AG08395 (cell line): ENCODE measurements around the gene ZNF839.
"Not testable (repeated sequence)": the region's sequence is repeated elsewhere in the genome, so short reads cannot be mapped to it uniquely, and the experiment has no call there.

Source experiments
- DNase-seq: peaks from one replicate; pipeline ENCODE4 v3.0.0; 2012; ENCODE audit warnings: mixed read lengths, low spot score

ZNF839 gene

DNA sequence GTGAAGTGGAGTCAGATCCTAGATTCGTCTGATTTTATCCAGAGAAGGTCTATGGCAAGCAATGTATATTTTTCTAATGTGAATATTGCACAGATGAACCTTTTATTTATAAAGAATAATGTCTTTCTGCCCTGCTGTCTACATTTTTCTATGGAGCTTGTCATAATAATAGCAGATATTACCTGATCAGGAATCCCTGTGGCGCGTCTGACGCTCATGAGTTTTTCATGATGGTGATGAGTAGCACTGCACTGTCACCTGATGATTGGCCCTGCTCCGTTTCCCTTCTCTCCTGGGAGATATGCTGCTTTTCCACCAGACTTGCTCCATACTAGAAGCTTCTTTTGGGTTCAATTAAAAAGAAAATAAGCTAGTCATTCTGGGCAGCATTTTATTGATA is 22.7 kb downstream of the ZNF839 start:
- no peak for DNase-seq

DNA sequence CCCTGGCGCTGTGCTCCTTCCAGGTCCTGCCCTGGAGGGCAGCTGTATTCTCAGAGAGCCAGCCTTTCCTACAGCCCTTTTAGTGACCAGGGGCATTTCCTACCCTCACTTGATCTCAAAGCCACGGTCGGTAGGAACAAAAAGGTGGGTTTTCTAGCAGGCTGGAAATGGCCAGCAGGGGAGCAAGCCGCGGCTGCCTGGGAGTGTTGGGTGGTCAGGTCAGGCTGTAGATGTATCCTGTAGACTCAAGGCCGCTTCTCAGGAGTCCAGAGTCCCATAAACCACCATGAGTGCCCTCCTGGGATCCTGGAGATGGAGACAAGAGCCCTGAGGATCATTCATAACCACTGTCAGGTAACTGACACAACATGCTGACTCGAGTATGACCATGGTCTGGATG is 24.5 kb downstream of the ZNF839 start:
- no peak for DNase-seq

DNA sequence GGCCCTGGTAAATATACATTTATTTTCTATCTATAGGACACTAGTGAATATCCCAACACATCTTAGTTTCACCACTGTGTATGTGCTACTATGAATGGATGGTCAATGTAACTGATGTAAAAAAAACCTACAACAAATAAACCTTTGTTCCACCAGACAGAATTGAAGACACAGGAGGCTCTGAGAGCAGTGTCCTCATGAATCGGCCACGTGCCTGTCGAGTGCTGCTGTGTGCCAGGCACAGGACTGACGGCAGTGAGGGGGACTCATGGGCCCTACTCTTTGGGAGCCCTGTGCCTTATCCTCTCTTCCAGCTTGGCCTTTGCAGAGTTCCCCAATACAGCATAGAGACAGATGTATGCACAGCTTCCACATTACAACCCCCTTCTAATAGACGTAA is 24.9 kb downstream of the ZNF839 start:
- DNase-seq = no peak

DNA sequence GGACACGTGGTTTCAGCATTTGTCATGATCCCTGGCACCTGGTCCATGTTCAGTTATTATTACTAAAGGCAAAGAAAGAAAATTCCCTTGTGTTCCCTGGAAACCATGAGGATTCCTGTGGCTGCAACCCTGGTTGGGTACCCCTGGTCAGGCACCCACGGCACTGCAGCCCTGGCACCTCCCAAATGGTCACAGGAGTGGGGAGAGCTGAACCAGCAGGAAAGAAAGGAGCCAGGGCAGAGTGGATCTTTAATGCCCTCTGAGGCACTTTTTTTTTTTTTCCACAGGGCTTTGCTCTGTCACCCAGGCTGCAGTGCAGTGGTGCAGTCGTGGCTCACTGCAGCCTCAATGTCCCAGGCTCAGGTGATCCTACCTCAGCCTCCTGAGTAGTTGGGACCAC is 25.7 kb downstream of the ZNF839 start:
- DNase-seq = no peak

DNA sequence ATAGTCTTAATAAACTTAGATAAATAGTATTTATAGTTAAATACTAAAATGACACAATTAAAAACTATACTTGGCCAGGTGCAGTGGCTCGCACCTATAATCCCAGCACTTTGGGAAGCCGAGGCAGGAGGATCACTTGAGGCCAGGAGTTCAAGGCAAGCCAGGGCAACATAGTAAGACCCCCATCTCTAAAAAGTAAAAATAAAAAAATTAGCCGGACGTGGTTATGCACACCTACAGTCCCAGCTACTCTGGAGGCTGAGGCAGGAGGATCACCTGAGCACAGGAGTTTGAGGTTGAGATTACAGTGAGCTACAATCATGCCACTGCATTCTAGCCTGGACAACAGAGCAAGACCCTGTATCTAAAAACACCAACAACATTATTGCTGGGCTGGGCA is 27.1 kb downstream of the ZNF839 start:
- DNase-seq = no peak

DNA sequence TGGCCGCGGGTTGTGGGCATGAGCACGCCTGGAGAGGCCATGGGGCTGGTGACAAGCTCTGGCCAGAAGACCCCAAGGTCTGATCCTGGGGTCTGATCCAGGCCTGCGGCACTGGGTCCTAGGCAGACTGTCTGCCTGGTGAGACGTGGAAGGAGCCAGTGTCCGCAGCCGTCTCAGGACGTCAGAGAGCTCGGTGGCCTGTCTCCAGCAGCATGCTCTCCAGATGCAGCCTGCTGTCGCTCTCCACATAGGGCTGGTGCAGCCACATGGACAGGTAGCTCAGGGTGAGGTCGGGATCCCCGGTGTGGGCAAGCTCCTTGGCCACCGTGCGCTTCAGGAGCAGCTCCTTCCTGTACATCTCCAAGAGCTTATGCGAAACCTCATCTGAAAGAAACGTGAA is 28.8 kb downstream of the ZNF839 start:
- DNase-seq = no peak

DNA sequence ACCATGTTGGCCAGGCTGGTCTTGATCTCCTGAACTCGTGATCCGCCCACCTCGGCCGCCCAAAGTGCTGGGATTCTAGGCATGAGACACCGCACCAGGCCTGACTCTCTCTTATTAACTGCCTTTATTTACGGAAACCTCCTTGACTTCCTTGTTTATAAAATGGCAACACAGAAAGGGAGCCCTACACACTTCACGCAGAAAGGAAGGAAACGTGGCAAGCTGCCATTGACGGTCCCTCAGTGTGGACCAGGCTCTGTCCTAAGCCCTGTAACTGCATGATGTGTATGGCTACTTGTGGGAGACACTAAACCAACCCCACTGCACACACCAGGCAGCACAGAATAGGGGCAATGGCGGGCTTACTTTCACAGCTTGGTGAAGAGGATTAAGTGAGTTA is 31.5 kb downstream of the ZNF839 start:
- DNase-seq = no peak

DNA sequence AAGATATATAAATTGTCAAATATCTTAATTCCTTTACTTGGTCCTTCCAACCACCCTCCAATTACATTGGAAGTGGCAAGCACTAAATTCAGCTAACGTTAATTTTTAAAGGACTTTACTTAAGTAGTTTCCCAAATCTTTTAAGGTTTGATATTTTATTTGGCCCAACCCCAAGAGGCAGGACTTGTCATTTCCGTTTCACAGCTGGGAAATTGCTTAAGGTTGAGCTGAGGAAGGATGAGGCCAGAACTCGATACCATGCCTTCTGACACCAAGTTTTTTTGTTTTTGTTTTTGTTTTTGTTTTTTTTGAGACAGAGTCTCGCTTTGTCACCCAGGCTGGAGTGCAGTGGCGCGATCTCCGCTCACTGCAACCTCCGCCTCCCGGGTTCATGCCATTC is 32.0 kb downstream of the ZNF839 start:
- not testable (repeated sequence) for DNase-seq

DNA sequence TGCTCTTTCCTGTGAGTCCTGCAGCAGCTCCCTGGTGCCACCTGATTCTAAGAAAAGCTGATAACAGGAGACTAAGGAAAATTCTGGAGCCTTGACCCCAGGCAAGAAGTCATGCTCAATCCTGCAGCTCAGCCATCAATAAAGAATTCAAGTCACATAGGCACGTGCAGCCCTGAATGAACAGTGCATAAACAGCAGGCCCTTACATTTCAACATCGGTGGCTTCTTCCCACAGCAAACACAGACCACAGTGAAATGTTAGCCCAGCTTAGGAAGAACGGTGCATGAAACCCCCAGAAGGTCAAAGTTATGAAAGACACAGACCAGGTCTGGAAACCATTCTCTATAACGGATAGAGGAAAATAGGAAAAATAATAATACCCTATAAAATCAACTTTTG is 32.7 kb downstream of the ZNF839 start:
- DNase-seq = no peak

DNA sequence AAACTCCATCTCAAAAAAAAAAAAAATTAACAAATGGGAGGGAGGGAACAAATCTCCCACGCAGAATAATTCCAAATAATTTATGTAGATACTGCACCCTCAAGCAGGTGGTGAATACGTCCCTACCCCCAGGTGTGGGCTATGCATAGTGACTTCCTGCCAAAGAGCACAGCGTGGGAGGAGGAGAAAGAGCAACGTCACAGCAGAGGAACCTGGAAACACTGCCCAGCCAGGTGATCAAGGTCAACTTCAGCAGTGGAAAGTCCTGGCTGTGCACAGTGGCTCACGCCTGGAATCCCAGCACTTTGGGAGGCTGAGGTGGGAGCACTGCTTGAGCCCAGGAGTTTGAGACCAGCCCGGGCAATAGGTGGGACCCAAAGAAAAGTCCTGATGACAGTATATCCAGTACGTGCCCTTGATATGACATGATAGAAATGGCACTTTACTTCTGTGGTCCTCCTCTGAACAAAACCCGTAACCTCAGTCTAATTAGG is 33.6 kb downstream of the ZNF839 start:
- no peak for DNase-seq

DNA sequence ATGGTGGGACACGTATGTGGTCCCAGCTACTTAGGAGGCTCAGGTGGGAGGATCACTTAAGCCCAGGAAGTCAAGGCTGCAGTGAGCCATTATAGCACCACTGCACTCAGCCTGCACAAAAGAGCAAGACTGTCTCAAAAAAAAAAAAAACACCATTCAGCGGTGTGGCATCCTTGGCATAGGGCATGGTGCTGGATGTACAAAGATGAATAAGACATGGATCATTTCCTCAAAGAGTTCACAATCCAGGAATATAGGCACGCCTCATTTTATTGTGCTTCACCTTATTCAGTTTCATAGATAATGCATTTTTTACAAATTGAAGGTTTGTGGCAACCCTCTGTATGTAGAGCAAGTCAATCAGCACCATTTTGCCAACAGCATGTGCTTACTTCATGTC is 36.7 kb downstream of the ZNF839 start:
- no peak for DNase-seq

DNA sequence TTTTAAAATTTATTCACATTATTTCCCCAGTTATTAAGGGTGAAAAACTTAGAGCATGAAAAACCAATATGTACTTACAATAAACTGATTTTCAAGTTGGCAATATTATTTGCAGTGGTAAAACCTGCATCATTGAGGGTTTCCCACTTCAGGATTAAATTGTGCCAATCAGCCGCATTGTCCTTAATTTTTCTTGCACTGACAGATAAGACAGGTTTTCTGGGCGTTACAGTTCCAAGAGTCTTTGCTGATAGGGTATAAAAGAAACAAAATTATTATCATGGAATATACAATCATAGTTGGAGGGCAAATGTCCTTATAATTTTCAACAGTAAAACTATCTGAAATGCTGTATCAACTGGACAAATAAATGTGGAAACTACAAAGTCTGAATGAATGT is 39.8 kb downstream of the ZNF839 start:
- DNase-seq = no peak

DNA sequence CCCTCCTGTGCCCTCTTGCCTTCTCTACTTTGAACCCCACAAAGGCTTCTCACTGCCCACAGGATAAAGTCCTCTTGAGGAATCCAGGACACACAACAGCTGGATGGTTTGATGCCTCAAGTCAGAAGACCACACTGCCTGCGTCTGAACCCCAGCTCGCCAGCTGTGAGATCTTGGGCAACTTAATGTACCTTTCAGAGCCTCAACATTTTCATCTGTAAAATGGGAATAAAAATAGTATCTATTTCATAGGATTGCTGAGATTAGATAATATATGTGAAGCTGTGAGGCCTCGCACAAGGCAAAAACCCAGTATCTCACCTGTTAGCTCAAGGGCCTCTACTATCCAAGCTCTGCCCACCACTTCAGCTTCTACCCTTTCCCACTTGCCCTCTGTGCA is 40.8 kb downstream of the ZNF839 start:
- no peak for DNase-seq

DNA sequence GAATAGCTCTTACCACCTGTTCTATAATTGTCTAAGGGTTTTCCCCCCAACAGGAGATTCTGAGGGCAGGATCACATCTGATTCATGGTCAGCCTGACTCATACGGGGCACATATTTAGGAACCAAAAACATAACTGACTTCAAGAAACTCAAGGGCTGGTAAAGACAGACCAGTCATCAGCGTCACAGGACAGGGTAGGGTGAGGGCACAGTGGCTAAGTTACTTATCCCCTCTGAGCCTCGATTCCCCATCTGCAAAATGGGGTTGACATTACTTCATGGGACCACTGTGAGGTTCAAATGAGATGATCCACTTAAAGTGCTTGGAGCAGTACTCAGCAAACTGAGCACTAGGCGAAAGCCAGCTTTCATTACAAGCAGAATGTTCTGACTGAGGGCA is 42.5 kb downstream of the ZNF839 start:
- peak; percentile 56 for DNase-seq

DNA sequence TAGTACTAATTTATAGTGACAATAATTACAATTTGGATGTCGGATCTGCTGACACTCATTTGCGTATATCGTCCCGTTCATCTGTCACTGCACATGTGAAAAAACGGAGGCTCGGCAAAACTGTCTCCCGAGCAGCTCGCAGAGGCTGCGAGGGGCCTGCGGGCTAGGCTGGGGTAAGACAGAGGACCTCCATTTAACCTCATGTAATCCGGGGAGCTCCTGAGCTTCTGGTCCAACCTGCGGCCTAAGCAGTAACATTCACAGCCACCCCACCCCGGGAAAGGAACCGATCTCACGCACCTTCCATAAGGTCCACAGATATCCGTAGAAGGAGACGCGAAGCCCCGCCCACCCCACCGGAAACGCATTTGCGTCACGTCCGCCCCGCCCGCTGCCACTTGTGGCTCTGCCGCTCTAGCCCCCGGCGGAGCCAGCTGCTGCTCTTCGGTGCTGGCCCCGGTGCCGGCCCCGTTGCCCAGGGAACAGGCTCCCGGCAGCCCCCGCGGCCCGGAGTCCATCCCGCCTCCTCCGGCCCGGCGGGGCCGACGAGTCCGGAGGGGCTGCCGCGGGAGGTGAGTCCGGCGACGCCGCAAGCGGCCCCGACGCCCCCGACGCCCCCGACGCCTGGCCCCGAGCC is 43.1 kb downstream of the ZNF839 start, which contains the start of the genes CINP and TECPR2:
TSS of gene CINP (minus strand) at position 346 of the 637 bp plus-strand sequence. CDS start at position 307, 39 bp downstream.
TSS of gene TECPR2 (plus strand) at position 397 of the 637 bp plus-strand sequence. CDS start 13,781 bp downstream, outside the sequence.
- peak; percentile 98 for DNase-seq

DNA sequence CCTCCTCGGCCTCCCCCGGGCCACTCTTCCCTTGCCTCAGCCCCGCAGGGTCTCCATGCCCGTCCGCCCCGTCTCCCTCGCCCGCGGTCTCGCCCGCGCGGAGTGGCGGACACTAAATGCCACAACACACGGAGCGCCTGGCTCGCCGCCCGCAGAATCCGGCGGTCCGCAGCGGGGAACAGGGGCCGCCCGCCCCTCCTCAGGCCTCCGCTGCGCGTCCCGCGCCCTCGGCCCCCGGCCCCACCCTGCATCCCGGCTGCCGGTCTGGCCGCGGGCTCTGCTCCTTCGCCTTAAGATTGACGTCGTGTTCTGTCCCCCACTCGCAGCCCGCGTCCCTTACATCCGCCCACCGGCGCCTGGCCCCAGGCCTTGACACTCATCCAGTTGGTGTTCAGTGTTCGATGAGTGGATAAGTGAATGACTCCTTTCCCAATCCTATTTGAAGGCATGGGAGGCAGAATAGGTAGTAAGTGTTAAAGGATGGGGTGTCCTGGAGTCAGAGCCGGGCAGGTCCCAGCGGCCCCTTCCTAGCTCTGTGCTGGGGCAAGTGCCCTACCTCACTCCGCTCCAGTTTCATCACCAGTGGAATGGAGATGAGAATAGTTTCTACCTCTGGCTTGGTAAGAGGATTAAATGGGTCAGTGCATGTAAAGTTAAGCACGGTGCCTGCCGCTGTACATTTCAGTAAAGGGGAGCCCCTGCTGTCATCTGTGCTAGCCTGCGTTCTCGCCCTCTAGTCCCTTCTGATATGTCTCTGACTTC is 43.8 kb downstream of the ZNF839 start:
- DNase-seq = peak; percentile 42

DNA sequence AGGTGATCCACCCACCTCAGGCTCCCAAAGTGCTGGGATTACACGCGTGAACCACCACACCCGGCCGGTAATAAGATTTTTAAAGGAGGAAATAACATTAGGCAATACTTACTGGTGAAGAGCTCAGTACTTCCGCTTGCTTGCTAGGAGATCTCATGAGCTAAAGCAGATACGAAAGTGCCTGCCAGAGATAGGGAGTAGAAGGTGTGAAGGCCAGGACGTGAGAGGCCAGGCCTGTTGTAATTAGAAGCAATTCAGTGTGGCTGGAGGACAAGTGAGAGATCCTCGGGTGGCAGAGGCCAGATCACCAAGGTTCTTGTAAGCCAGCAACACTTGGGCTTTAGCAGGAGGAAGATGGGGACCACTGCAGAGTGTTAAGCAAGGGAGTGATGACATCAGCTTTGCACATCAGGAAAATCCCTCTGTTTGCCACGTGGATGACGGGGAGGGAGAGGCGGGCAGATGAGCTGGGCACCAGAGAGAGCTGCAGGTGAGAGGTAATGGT is 50.8 kb downstream of the ZNF839 start:
- DNase-seq = no peak

DNA sequence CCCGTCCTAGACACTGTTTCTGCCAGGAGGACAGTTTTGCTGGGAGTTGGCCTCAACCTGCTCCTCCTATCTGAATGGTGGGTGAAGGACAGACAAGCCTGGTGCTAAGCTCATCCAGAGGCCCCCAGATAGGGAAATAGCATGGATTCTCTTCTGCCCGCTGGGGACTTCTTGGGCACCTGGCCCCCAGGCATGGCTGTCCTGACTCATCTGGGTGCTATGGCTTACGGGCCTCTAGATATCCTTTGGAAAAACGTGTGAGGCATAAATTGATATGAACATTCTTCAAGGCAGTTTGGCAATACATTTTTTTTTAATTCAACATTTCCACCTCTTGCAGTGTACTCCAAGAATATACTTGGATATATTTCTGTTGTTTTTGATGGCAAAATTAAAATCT is 51.8 kb downstream of the ZNF839 start:
- no peak for DNase-seq

DNA sequence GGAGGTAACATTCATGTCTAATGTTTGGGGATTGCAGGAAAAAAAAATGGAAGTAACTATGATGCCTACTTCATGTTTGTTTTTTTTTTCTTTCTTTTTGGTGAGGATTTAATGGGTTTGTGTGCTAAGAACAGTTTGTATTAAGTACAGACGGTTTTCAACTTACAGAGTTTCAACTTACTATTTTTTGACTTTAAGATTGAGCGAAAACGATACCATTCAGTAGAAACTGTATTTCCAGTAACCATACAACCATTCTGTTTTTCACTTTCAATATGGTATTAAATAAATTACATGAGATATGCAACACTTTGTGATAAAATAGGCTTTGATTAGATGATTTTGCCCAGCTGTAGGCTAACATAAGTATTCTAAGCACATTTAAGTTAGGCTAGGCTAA is 53.6 kb downstream of the ZNF839 start:
- no peak for DNase-seq

DNA sequence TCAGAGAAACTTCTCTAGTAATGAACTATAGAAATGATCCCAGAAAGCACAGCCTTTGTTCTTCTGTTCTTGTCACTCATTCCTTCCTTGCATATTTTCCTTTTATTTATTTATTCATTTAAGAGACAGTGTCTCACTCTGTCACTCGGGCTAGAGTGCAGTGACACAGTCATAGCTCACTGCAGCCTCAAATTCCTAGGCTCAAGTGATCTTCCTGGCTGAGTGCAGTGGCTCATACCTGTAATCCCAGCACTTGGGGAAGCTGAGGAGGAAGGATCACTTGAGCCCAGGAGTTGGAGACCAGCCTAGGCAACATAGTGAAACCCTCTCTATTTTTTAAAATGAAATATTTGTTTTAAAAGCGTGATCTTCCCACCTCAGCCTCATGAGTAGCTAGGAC is 54.7 kb downstream of the ZNF839 start:
- no peak for DNase-seq

DNA sequence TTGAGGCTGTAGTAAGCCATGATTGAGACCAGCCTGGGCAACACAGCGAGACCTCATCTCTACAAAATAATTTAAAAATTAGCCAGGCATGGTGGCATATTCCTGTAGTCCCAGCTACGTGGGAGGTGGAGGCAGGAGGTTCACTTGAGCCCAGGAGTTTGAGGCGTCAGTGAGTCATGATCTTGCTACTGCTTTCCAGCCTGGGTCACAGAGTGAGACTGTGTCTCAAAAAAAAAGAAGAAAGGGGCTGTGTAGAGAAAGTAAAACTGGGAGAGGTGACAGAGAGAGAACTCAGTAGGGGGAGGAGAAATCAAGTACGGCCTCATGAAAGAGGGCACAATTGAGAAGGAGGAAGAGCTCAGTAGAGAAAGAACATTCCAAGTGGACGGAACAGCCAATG is 55.6 kb downstream of the ZNF839 start:
- DNase-seq = no peak

DNA sequence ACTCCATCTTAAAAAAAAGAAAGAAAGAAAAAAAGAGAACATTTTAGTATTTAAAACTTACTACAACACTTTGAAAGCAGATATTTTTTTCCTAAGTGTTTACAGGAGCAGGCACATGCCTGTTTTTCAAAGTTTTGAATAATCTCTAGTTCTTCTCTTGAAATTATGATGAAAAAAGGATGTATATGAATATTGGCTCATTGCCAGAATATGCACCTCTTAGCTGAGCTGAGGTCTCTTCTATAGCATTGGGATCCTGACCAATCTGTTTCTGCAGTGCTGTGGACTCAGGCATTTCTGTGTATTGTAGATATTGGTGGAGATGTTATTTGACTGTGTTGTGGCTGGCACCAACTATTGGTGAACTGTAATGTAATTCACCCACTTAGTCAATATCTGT is 58.1 kb downstream of the ZNF839 start:
- DNase-seq = no peak

DNA sequence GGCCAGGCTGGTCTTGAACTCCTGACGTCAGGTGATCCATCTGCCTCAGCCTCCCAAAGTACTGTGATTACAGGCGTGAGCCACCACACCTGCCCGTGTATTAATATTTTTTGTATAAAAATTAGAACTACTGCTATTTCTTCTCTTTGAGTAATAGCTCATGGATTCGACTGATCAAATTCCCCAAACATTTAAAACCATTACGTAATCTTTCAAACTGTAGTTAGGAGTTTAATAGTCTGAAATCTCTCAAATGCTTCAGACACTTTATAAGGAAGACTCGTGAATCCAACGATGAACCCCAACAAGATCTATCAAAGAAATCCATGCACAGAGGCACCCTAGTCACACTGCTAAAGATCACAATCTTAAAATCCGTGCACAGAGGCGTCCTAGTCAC is 59.3 kb downstream of the ZNF839 start:
- no peak for DNase-seq
